Calu3 (cell line): ENCODE measurements around the gene KRABD2.

Experiments used
- BruUV-seq: library from RNA; stranded (reverse); fragments of 400-500 nt; replicated peaks from 2 replicates; lab custom pipeline; 2021; lab: Mats Ljungman, UMichigan
- CTCF ChIA-PET: fragments of 300-600 bp; sonication (Branson Sonifier 250); formaldehyde crosslinking; loops from one replicate; lab custom pipeline; 2022; ENCODE audit warnings: antibody characterized with exemption; lab: Charles Lee
- DNase-seq: peaks from one replicate; pipeline ENCODE4 v3.0.0; 2022
- H3K27ac Mint-ChIP-seq: one replicate; pipeline ENCODE4 v1.8.0; 2022; ENCODE audit warnings: mixed read lengths; ENCODE audit not compliant: unreplicated experiment
- H3K27me3 Mint-ChIP-seq: one replicate; pipeline ENCODE4 v1.8.0; 2022; ENCODE audit warnings: mixed read lengths; ENCODE audit not compliant: unreplicated experiment
- H3K36me3 Mint-ChIP-seq: one replicate; pipeline ENCODE4 v1.8.0; 2022; ENCODE audit warnings: mild to moderate bottlenecking, moderate library complexity, mixed read lengths; ENCODE audit not compliant: insufficient read depth, unreplicated experiment
- H3K4me1 Mint-ChIP-seq: one replicate; pipeline ENCODE4 v1.8.0; 2022; ENCODE audit warnings: mild to moderate bottlenecking, low read depth, mixed read lengths; ENCODE audit not compliant: unreplicated experiment
- H3K4me3 Mint-ChIP-seq: one replicate; pipeline ENCODE4 v1.8.0; 2022; ENCODE audit warnings: mild to moderate bottlenecking, low read depth, moderate library complexity, mixed read lengths; ENCODE audit not compliant: unreplicated experiment
- H3K9me3 Mint-ChIP-seq: one replicate; pipeline ENCODE4 v1.8.0; 2022; ENCODE audit warnings: low read depth, mixed read lengths; ENCODE audit not compliant: unreplicated experiment
- intact Hi-C: fragments of 100-400 bp; cut with micrococcal nuclease; formaldehyde crosslinking; loops from one replicate; pipeline ENCODE4 v1.10.0; 2022; ENCODE audit not compliant: unreplicated experiment
- TF ChIP-seq, protein P1 (sequence below): fragments of 200-600 bp; IDR thresholded peaks from one replicate; pipeline ENCODE4 v1.8.0; 2022; ENCODE audit warnings: antibody characterized with exemption; ENCODE audit not compliant: unreplicated experiment

The KRABD2 gene

DNA sequence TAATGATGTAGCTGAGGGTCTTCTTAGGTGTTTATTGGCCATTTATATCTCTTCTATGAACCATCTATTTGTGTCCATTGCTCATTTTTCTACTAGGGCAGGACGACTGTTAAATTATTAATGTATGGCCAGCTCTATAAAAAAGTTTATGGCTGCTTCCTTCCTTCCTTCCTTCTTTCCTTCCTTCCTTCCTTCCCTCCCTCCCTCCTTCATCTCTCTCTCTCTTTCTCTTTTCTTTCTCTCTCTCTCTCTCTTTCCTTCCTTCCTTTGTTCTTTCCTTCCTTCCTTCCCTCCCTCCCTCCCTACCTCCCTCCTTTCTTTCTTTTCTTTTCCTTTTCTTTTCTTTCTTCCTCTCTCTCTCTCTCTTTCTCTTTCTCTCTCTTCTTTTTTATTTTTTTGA, 42.0 kb upstream of the KRABD2 start:
- H3K27ac Mint-ChIP-seq = no peak overlapping the region
- CTCF ChIA-PET = no interaction called here
- no TSS peak for BruUV-seq
- TF ChIP-seq, protein P1, sequence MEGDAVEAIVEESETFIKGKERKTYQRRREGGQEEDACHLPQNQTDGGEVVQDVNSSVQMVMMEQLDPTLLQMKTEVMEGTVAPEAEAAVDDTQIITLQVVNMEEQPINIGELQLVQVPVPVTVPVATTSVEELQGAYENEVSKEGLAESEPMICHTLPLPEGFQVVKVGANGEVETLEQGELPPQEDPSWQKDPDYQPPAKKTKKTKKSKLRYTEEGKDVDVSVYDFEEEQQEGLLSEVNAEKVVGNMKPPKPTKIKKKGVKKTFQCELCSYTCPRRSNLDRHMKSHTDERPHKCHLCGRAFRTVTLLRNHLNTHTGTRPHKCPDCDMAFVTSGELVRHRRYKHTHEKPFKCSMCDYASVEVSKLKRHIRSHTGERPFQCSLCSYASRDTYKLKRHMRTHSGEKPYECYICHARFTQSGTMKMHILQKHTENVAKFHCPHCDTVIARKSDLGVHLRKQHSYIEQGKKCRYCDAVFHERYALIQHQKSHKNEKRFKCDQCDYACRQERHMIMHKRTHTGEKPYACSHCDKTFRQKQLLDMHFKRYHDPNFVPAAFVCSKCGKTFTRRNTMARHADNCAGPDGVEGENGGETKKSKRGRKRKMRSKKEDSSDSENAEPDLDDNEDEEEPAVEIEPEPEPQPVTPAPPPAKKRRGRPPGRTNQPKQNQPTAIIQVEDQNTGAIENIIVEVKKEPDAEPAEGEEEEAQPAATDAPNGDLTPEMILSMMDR = no peak
- H3K36me3 Mint-ChIP-seq = no peaks in the 10 kb centered on the region
- DNase-seq = no peak
- no peak overlapping the region for H3K4me3 Mint-ChIP-seq
- no peaks in the 10 kb centered on the region for H3K9me3 Mint-ChIP-seq
- intact Hi-C loops = no loop called here
- no peaks in the 10 kb centered on the region for H3K4me1 Mint-ChIP-seq
- peaks cover 25% of the 10 kb centered on the region for H3K27me3 Mint-ChIP-seq

DNA sequence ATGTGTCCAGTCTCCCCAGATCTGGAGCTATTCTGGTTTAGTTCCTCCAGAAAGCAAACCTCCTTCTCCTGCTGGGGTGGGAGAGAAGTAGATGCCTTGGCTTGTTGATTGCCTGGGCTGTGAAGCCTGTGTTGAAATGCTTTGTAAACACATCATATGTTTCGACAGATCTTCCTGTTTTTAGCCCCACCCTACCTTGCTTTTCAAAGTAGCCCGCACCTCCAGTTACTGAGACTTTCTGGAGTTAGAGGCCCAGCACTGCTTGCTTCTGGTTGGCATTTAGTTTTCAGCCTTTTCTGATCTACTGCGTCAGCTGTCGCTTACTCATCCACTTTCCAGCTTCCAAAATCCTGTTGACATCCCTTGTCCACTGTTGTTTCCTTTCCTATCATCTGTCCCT, 41.3 kb upstream of the KRABD2 start:
- Mint-ChIP-seq H3K36me3 (no peaks in the 10 kb centered on the region), H3K4me1 (no peaks in the 10 kb centered on the region), H3K9me3 (no peaks in the 10 kb centered on the region), H3K4me3 (no peak overlapping the region), H3K27me3 (peaks cover 25% of the 10 kb centered on the region), H3K27ac (no peak overlapping the region)
- TF ChIP-seq, protein P1 = no peak
- no peak for DNase-seq
- no TSS peak for BruUV-seq
- intact Hi-C loops = no loop called here
- CTCF ChIA-PET = no interaction called here

DNA sequence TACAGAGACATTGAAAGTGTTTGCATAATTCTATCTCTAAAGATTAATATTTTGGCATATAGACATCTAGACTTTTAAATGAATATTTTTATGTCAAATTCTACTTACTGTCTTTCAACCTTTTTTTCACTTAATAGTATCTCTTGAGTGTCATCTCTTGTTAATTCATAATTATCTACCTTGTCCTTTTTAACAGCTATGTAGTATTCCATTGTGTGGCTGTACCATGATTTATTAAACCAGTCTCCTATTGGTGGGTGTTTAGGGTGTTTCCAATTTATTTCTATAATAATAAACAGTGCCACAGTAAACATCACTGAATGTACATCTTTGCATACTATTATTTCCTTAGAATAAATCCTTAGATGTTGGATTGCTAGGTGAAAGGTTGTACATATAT, 37.4 kb upstream of the KRABD2 start:
- intact Hi-C loops = no loop called here
- BruUV-seq = no TSS peak
- H3K4me1 Mint-ChIP-seq = no peaks in the 10 kb centered on the region
- DNase-seq = no peak
- H3K36me3 Mint-ChIP-seq = no peaks in the 10 kb centered on the region
- CTCF ChIA-PET = no interaction called here
- H3K4me3 Mint-ChIP-seq = no peak overlapping the region
- TF ChIP-seq, protein P1 = no peak
- H3K27ac Mint-ChIP-seq = no peak overlapping the region
- H3K9me3 Mint-ChIP-seq = no peaks in the 10 kb centered on the region
- peaks cover 25% of the 10 kb centered on the region for H3K27me3 Mint-ChIP-seq

DNA sequence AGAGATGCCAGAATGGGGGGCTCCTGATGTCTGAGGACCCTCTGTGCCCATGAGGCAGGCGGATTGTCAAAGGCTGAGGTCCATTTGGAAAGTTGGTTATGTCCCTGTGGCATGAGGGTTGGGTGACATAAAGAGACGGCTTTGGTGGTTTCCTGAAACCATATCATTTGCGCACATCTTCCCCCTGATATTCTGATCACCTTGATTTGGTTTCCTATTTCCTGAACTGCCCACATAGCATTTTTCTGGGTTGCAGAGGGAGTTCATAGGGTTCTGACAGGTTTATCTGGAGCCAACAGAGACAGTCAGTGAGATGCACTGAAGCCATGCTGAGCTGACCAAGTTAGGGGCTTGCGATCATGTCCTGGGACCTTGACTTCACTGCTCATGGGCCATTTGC, 36.8 kb upstream of the KRABD2 start:
- H3K27ac Mint-ChIP-seq = no peak overlapping the region
- no TSS peak for BruUV-seq
- peaks cover 21% of the 10 kb centered on the region for H3K27me3 Mint-ChIP-seq
- TF ChIP-seq, protein P1 = no peak
- intact Hi-C loops = no loop called here
- H3K9me3 Mint-ChIP-seq = no peaks in the 10 kb centered on the region
- H3K36me3 Mint-ChIP-seq = peaks cover 3% of the 10 kb centered on the region
- DNase-seq = no peak
- no peak overlapping the region for H3K4me3 Mint-ChIP-seq
- CTCF ChIA-PET = no interaction called here
- H3K4me1 Mint-ChIP-seq = peaks cover 5% of the 10 kb centered on the region
